Activated CD4-positive, alpha-beta T cell treated with anti-CD3 and anti-CD28 coated beads, Interleukin-2, amount 10 ng/mL, durations not matched to agents 24 days and 14 days (primary cell): Measurements from ENCODE around the gene BRCC3. TPM values are rescaled to one million over a fixed set of nuclear protein-coding genes. Genes with fewer than 3 reads are reported as not detected.

Experiments
- DNase-seq: peaks from one replicate; pipeline ENCODE4 v3.0.0; 2022
- H3K27ac Mint-ChIP-seq: one replicate; pipeline ENCODE4 v1.8.0; 2022; ENCODE audit warnings: mild to moderate bottlenecking, mixed read lengths
- H3K27me3 Mint-ChIP-seq: one replicate; pipeline ENCODE4 v1.8.0; 2022; ENCODE audit warnings: mixed read lengths
- H3K36me3 Mint-ChIP-seq: one replicate; pipeline ENCODE4 v1.8.0; 2022; ENCODE audit warnings: low read depth, mild to moderate bottlenecking, mixed read lengths
- H3K4me1 Mint-ChIP-seq: one replicate; pipeline ENCODE4 v1.8.0; 2021; ENCODE audit warnings: mixed read lengths
- H3K4me3 Mint-ChIP-seq: one replicate; pipeline ENCODE4 v1.8.0; 2022; ENCODE audit warnings: mild to moderate bottlenecking, moderate library complexity, mixed read lengths
- H3K9me3 Mint-ChIP-seq: one replicate; pipeline ENCODE4 v1.8.0; 2021; ENCODE audit warnings: mixed read lengths
- intact Hi-C: fragments of 100-400 bp; cut with micrococcal nuclease; formaldehyde crosslinking; loops from one replicate; pipeline ENCODE4 v1.15.1; 2023
- total RNA-seq: library from RNA; stranded (reverse); gene quantifications from 2 replicates; pipeline ENCODE4 v1.2.3, GENCODE V29; 2022

Gene BRCC3
- total RNA-seq, 1 donor from 2014 or later = 28.8 TPM

DNA sequence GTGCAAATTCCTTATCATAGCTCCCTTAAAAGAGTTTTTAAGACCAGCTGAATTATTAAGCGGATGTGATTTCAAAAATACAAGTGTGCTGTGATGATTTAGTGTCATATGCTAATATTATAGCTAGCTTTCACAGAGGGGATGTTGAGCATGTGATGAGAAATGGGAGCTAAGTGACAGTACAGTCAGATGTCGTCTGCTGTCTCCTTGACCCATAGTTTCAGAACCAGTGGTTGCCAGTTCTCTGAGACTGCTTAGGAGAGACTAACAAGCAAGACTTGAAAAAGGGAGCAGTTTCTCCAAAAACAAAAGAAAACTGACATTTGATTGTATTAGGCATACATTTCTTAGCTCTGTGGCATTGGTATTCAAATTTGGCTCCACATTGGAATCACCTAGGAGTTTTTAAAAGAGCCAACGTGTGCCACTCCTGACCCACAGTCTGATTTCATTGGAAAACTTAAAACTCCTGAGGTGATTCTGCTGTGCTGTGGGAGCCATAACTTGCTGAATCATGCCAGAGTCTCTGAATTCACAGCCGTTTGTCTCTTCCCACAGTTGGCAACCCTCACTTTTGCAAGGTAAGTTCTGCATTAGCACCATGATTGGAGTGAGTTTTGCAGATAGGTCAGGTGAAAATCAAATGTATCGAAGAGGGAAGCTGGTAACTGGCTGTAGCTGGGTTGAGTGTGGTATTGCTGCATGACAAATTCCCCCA is 24.3 kb upstream of the BRCC3 start:
- no peak for DNase-seq
- Mint-ChIP-seq H3K4me1 (peaks cover 10% of the 10 kb centered on the region), H3K36me3 (peaks cover 27% of the 10 kb centered on the region), H3K4me3 (no peak overlapping the region), H3K9me3 (no peaks in the 10 kb centered on the region), H3K27ac (no peak overlapping the region), H3K27me3 (no peaks in the 10 kb centered on the region)
- intact Hi-C loops = no loop called here

DNA sequence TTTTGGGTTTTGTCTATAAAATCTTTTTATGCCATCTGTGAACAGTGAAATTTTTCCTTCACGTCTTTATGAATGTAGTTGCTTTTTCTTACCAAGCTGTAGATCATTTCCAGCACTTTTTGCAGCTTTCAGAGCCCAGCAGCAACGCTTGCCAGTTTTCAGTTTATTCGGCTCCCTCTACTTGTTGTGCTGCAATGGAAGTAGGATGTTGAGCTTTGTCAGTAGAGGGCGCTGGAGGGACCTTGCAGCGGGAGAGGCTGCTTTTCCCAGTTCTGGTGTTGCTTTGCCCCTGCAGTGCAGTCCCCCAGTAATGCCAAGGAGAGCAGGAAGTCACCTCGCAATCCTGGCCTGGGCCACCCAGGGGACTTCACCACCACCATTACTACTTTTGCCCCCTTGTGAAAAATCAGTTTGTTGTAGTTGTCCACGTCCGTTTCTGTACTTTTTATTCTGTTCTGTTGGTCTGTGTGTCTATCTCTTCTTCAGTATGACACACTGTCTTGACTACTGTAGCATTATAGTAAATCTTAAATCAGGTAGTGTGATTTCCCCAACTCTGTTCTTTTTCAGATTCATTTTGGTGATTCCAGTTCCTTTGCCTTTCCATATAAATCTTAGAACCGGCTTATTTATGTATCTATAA is 22.2 kb upstream of the BRCC3 start:
- no peaks in the 10 kb centered on the region for H3K27me3 Mint-ChIP-seq
- peak; percentile 80 for DNase-seq

DNA sequence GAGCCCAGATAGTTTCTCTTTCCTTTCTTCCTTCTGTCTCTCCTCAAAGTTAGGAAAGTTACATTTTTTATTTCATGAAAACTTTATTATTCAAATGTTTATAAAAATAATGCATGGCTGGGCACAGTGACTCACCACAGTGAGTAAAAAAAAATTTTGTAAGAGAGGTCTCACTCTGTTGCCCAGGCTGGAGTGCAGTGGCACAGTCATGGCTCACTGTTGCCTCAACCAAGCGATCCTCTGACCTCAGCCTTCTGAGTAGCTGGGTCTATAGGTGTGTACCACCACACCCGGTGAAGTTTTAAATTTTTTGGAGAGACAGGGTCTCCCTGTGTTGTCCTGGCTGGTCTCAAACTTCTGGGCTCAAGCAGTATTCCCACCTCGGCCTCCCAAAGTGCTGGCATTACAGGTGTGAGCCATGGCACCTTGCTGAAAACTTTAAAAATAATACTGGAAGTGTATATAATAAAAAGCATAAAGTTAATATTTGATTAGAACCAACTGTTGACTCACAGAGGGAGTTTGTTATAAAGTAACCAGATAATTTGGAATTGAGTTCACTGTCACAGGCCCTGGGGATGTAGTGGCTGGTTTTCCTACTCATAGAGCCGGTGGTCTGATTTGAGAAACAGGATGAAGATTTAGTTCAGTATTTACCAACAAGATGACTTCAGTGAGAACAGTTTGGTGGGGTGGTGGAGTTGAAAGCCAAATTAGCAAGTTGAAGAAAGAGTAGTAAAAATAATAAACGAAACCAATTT is 18.4 kb upstream of the BRCC3 start:
- H3K9me3 Mint-ChIP-seq = no peaks in the 10 kb centered on the region
- no peak overlapping the region for H3K27ac Mint-ChIP-seq
- no peak for DNase-seq
- intact Hi-C loops = no loop called here
- H3K4me3 Mint-ChIP-seq = no peak overlapping the region
- peaks cover 27% of the 10 kb centered on the region for H3K4me1 Mint-ChIP-seq
- H3K36me3 Mint-ChIP-seq = peaks cover 29% of the 10 kb centered on the region
- no peaks in the 10 kb centered on the region for H3K27me3 Mint-ChIP-seq

More for the DNA sequence above, 22.2 kb upstream of the BRCC3 start:
- Mint-ChIP-seq H3K27ac (no peak overlapping the region), H3K9me3 (no peaks in the 10 kb centered on the region), H3K4me3 (no peak overlapping the region), H3K4me1 (peaks cover 16% of the 10 kb centered on the region), H3K36me3 (peaks cover 40% of the 10 kb centered on the region)
- intact Hi-C loops = no loop called here

DNA sequence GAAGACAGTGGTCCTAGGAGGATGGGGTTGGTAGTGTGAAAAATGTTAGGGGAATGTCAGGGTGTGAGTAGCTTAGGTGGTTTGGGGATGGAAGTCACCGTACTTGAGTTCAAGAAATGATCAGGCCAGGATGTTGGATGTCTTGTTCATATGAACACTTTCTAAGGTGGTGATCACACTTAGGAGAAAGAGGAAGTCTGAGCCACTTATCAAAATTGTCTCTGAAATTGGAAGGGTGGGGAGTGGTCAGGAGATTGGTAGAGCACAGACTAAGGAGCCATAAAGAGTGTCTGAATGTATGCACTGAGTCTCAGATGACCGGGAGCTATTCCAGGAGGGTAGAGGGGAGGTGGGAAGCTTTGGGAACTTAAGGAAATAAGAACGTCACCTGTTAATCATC is 17.7 kb upstream of the BRCC3 start:
- Mint-ChIP-seq H3K4me3 (no peak overlapping the region), H3K36me3 (peaks cover 29% of the 10 kb centered on the region), H3K27ac (no peak overlapping the region), H3K9me3 (no peaks in the 10 kb centered on the region), H3K4me1 (peaks cover 27% of the 10 kb centered on the region), H3K27me3 (no peaks in the 10 kb centered on the region)
- intact Hi-C loops = no loop called here
- no peak for DNase-seq

DNA sequence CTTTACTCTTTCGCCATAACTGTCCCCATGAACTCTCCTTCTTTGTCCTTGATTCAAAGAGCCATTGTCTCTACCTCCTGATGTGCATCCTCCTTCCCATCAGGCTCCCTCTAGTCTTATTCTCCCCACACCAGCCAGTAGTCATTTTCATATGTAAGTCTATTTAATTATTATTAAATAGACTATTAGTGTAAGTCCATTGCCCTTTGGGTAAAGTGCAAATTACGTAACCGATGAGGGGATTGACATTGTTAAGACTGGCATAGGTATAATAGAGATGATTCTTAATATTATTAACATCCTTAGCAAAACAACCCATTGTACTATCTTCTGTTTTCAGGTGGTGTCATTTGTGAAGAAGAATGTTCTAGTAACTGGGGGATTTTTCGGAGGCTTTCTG is 17.1 kb upstream of the BRCC3 start:
- no peaks in the 10 kb centered on the region for H3K9me3 Mint-ChIP-seq
- H3K36me3 Mint-ChIP-seq = peaks cover 26% of the 10 kb centered on the region
- no peaks in the 10 kb centered on the region for H3K27me3 Mint-ChIP-seq
- intact Hi-C loops = no loop called here
- no peak for DNase-seq
- H3K4me1 Mint-ChIP-seq = peaks cover 22% of the 10 kb centered on the region
- no peak overlapping the region for H3K4me3 Mint-ChIP-seq
- H3K27ac Mint-ChIP-seq = no peak overlapping the region

DNA sequence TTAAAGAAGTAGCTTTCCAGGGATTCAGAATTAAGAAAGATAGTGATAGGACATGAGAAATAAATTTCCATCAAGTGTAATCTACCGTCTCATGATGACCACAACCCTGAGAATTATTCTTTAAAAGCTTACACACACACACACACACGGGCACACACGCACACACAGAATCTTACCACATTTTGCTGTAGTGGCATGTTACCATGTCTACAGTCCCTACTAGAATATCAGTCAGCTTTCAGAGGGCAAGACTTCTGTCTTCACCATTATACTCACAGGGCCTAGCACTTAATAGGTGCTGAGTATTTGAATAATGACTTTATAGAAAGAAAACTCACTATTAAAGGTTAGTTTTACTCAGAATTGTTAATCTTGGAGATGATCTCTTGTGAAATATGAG is 15.8 kb upstream of the BRCC3 start:
- Mint-ChIP-seq H3K27me3 (no peaks in the 10 kb centered on the region), H3K4me3 (no peak overlapping the region)
- intact Hi-C loops = no loop called here

DNA sequence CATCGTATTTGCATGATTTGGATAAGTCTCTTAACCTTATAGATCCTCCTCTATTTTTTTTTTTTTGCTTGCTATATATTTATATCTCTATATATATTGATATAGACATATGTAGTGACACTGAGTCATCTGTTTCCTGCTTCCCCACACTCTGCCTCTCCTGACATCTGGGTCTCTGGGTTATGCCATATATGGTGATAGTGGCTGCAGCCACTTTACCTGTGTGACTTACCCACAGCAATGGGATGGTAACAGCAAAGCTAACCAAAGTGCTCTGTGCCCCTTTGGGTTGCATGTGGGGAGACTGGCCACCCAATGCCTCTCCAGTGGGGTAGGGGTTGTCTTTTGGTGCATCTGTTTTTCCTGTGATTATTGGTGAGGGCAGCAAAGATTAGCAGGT is 14.8 kb upstream of the BRCC3 start:
- H3K4me3 Mint-ChIP-seq = peak overlapping the region; percentile 71
- peak overlapping the region; percentile 15 for H3K27ac Mint-ChIP-seq
- H3K4me1 Mint-ChIP-seq = peaks cover 19% of the 10 kb centered on the region
- intact Hi-C loops = loop anchor here (2.0 kb wide), 1 partner anchor 68 kb away; no protein-coding TSS in a partner anchor
- peaks cover 23% of the 10 kb centered on the region for H3K36me3 Mint-ChIP-seq
- peak; percentile 59 for DNase-seq
- H3K9me3 Mint-ChIP-seq = no peaks in the 10 kb centered on the region
- H3K27me3 Mint-ChIP-seq = no peaks in the 10 kb centered on the region

More for the DNA sequence above, 15.8 kb upstream of the BRCC3 start:
- no peak for DNase-seq
- Mint-ChIP-seq H3K4me1 (peaks cover 21% of the 10 kb centered on the region), H3K27ac (no peak overlapping the region), H3K9me3 (no peaks in the 10 kb centered on the region), H3K36me3 (peaks cover 26% of the 10 kb centered on the region)

DNA sequence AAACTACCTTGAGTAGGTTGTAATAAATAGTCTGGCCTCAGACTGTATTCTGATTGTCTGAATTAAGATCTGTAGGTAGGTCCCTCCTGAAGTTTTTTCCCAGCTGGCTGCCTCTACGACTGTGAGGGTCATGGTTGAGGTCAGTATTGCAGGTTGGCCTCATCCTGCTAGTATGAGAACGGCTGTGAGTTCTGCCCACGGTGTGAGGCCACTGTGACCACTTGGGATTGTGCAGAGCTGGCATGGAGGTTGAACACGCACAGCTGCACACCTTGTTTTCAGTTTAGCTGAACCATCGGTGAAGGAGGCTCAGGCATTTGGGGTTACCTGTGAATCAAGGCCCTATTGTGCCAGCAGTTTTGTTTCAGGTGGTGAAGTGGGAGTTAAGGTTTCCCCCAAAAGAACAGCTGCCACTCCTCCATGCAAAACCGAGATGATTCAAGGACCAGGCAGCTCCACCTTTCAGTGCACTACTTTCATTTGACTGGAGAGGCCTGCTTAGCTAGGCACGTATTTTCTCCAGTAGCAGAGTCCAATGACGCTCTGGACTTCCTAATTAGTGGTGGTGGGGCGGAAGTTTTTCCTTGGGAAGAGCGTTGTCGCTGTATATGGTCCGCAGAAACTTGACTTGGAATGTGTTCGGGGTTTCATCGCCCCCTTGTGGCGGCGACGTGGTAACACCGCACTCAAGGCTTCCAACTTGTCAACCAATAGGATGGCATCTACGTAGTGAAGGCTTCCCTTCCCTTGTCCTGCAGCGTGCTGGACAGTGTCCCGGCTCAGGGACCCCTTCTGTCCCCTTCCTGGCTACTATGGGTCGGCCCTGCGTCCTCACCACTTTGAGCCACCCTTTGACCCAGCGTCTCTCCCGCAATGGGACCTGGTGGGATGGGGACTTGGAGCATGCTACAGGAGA is 14.2 kb upstream of the BRCC3 start:
- intact Hi-C loops = loop anchor here (1.0 to 2.0 kb wide), 2 partner anchors 68 to 76 kb away; no protein-coding TSS in a partner anchor

DNA sequence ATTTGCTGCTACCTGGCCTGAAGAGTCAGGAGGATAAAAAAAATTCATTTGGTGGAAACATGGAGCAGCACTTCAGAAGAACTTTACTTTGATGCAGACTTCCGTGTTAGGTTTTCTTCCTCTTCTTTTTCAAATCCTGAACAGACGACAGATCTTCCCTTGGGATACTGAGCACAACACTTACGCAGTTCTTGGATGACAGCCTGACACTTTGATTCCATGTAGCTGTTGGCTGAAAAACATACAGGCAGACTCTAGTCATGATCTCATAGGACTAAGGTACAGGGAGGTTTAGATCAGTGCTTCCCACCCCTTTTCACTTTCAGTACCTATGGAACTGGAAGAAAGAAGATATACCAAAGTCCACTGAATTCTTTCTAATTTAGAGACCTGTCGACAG is 9.5 kb upstream of the BRCC3 start:
- no peaks in the 10 kb centered on the region for H3K27me3 Mint-ChIP-seq
- no peaks in the 10 kb centered on the region for H3K9me3 Mint-ChIP-seq
- no peak overlapping the region for H3K27ac Mint-ChIP-seq
- peaks cover 5% of the 10 kb centered on the region for H3K36me3 Mint-ChIP-seq
- no peak for DNase-seq
- intact Hi-C loops = no loop called here
- H3K4me1 Mint-ChIP-seq = peaks cover 9% of the 10 kb centered on the region
- H3K4me3 Mint-ChIP-seq = no peak overlapping the region

More for the DNA sequence above, 14.2 kb upstream of the BRCC3 start:
- no peaks in the 10 kb centered on the region for H3K9me3 Mint-ChIP-seq
- H3K36me3 Mint-ChIP-seq = peaks cover 19% of the 10 kb centered on the region
- no peaks in the 10 kb centered on the region for H3K27me3 Mint-ChIP-seq
- peak overlapping the region; percentile 15 for H3K27ac Mint-ChIP-seq
- peaks cover 17% of the 10 kb centered on the region for H3K4me1 Mint-ChIP-seq
- H3K4me3 Mint-ChIP-seq = peak overlapping the region; percentile 71
- DNase-seq = peak; percentile 82

DNA sequence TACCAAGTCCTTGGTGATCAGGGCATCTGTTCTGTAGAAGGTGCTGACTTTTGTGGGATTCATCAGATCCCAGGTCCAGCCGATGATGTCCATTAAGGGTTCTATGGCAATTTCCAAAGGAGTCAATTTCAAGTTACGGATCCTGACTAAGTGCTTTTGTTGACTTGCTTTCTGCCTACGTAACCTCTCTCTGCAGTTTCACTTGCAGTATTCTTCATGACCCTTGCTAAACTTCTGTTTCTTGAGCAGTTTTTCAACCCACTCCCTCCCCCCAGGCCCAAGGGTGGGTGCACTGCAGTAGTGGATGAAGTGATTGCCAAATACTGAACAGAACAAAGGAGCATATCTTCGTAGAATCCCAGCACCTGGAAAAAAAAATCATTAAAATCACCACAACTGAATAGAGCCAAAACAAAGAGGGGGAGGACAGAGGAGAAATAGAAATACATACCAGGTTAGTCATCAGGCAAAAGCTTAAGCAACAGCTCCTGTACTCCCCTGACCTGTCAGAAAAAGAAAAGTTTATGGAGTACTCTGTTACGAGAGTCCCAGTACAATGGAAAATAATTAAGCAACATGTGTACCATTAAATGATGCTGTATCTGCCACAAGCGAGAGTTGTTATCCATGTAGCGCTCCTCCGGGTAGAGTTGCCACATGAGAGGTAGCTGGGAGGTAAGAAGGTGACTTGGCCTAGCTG is 6.1 kb upstream of the BRCC3 start:
- intact Hi-C loops = no loop called here
- Mint-ChIP-seq H3K4me1 (peaks cover 17% of the 10 kb centered on the region), H3K27ac (peak overlapping the region; percentile 29), H3K9me3 (no peaks in the 10 kb centered on the region), H3K27me3 (no peaks in the 10 kb centered on the region), H3K36me3 (peaks cover 5% of the 10 kb centered on the region), H3K4me3 (no peak overlapping the region)
- no peak for DNase-seq

DNA sequence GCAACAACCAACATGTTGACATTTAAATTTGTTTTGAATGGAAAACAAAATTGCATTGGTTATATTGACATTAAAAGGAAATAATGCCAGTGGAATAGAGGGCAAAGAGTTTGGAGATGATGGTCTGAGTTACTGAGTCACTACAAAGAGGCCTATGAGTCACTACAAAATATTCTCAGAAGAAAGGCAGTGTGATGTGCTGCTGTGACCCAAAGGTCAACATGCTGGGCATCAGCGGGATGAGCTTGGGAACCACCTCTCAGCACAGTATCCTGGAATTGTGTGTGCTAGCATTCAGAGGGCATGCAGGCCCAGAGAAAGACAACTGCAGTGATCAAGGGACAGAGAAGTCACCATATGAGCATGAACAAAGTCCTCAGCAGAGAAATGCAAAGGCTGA is 3.1 kb upstream of the BRCC3 start:
- no peaks in the 10 kb centered on the region for H3K9me3 Mint-ChIP-seq
- peak overlapping the region; percentile 69 for H3K27ac Mint-ChIP-seq
- DNase-seq = peak; percentile 55
- peaks cover 9% of the 10 kb centered on the region for H3K36me3 Mint-ChIP-seq
- intact Hi-C loops = no loop called here
- H3K4me3 Mint-ChIP-seq = no peak overlapping the region
- H3K4me1 Mint-ChIP-seq = peaks cover 23% of the 10 kb centered on the region
- no peaks in the 10 kb centered on the region for H3K27me3 Mint-ChIP-seq

DNA sequence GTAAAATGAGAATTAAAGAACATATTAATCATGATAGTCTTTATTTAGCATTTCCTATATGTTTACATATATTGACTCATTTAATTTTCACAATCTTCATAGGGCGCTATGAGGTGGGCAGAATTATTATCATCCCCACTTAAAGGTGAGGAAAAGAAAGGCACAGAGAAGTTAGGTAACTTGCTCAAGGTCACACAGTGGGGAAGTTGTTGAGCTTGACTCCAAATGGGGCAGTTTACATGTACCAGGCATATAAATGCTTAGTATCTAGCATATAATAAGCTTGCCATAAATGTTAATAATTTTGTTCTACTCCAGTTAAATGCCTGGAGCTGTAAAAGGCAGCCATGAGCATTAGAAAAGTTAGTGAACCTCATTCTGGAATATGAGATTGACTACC is 1.9 kb upstream of the BRCC3 start:
- Mint-ChIP-seq H3K27ac (no peak overlapping the region), H3K4me1 (peaks cover 34% of the 10 kb centered on the region), H3K27me3 (no peaks in the 10 kb centered on the region), H3K9me3 (no peaks in the 10 kb centered on the region), H3K4me3 (peak overlapping the region; percentile 83), H3K36me3 (peaks cover 19% of the 10 kb centered on the region)
- intact Hi-C loops = no loop called here
- DNase-seq = no peak

DNA sequence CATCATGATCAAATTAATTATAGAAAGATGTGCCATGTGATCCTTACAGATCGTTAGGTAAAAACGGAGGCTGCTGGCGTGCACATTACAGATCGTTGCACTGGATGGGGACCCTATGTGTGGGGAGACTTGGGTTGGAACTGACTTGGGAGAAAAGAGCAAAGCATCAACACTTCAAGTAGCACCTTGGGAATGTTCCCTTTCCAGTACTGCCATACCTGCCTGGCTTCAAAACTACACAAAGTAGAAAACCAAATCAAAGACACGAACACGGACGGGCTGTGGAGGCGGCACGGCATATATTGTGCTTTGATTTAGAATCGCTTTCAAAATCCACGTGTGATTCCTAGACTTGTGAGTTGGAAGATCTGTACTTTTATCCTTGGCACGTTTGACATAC is 1.3 kb upstream of the BRCC3 start:
- Mint-ChIP-seq H3K27me3 (no peaks in the 10 kb centered on the region), H3K4me1 (peaks cover 35% of the 10 kb centered on the region), H3K9me3 (no peaks in the 10 kb centered on the region), H3K36me3 (peaks cover 20% of the 10 kb centered on the region), H3K4me3 (peak overlapping the region; percentile 83), H3K27ac (peak overlapping the region; percentile 86)
- peak; percentile 57 for DNase-seq
- intact Hi-C loops = loop anchor here (1.0 to 5.0 kb wide), 2 partner anchors 44 to 88 kb away; partner anchors contain the start of gene FUNDC2
